ENCODE results near the gene POFUT2.

The POFUT2 gene

GRCh38 chr21:45280178-45280821 is 7.4 kb downstream of the POFUT2 start:
- no peak for ATAC-seq
- TF ChIP-seq CSRNP3 (CRISPR knock-in tag; IDR thresholded peaks at IDR 0.05) (no peak), TCF4 (CRISPR knock-in tag; IDR thresholded peaks at IDR 0.05; ENCODE audit: borderline replicate concordance) (no peak), ZNF70 (CRISPR knock-in tag; IDR thresholded peaks at IDR 0.05) (no peak), OSR1 (CRISPR knock-in tag; IDR thresholded peaks at IDR 0.05) (no peak), CSDC2 (CRISPR knock-in tag; IDR thresholded peaks at IDR 0.05) (no peak)

DNA sequence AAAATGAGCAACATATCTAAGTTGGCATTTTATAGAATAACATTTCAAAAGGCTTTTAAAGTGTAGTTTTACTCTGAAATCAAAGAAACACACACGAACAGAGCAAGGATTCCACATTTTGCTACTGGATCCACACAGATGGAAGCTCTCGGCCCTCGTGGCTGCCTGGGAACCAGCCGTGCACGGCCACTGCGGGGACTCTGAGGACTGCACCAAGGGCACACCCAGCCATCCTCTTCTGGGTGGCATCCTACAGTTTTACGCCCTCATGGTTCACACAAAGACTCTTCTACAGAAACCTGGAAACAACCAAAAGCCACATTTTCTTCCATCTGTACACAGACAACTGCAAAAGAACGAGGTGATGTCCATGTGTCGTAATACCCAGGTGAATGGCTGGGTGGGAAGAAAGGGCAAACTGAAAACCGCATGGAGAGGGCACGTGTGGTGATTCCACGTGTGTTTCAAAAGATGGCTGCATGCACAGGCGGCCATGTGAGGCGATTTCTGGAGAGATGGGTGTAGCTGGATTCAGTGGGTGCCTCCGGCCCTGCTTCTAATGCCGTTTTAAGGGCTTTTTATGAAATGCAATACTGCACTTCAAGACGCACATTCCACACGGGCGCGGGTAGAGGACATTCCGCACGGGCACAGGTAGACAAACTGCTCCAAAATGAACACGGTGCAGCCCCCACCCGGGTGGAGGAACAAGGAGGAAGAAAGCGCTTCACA is 8.1 kb downstream of the POFUT2 start:
- no peak for ATAC-seq
- no peak for TF ChIP-seq RARB (CRISPR knock-in tag; IDR thresholded peaks at IDR 0.05)
- no peak for TF ChIP-seq TCF4 (CRISPR knock-in tag; IDR thresholded peaks at IDR 0.05; ENCODE audit: borderline replicate concordance)
- TF ChIP-seq PATZ1 (CRISPR knock-in tag; IDR thresholded peaks at IDR 0.05; ENCODE audit: borderline replicate concordance): no peak
- TF ChIP-seq ZFP3 (CRISPR knock-in tag; IDR thresholded peaks at IDR 0.05): no peak
- no peak for TF ChIP-seq CSRNP3 (CRISPR knock-in tag; IDR thresholded peaks at IDR 0.05)
- no peak for TF ChIP-seq PPARA (CRISPR knock-in tag; IDR thresholded peaks at IDR 0.05; ENCODE audit: borderline replicate concordance)
- TF ChIP-seq ARNTL (CRISPR knock-in tag; IDR thresholded peaks at IDR 0.05; ENCODE audit: borderline replicate concordance, low read depth): no peak
- TF ChIP-seq POU6F1 (CRISPR knock-in tag; IDR thresholded peaks at IDR 0.05; ENCODE audit: borderline replicate concordance, low read depth): no peak
- no peak for TF ChIP-seq ZNF565 (CRISPR knock-in tag; conservative IDR thresholded peaks at IDR 0.05; ENCODE audit: low read depth)
- TF ChIP-seq ZNF8 (CRISPR knock-in tag; IDR thresholded peaks at IDR 0.05): no peak
- no peak for TF ChIP-seq OSR1 (CRISPR knock-in tag; IDR thresholded peaks at IDR 0.05)
- no peak for TF ChIP-seq ISL1 (CRISPR knock-in tag; IDR thresholded peaks at IDR 0.05)

GRCh38 chr21:45278156-45278911 is 9.4 kb downstream of the POFUT2 start:
- ATAC-seq: no peak
- TF ChIP-seq ARNTL (CRISPR knock-in tag; IDR thresholded peaks at IDR 0.05; ENCODE audit: borderline replicate concordance, low read depth): no peak
- TF ChIP-seq PPARA (CRISPR knock-in tag; IDR thresholded peaks at IDR 0.05; ENCODE audit: borderline replicate concordance): no peak
- no peak for TF ChIP-seq CREB5 (CRISPR knock-in tag; IDR thresholded peaks at IDR 0.05; ENCODE audit: low read depth)
- no peak for TF ChIP-seq TSHZ2 (CRISPR knock-in tag; IDR thresholded peaks at IDR 0.05)
- no peak for TF ChIP-seq PATZ1 (CRISPR knock-in tag; IDR thresholded peaks at IDR 0.05; ENCODE audit: borderline replicate concordance)
- TF ChIP-seq ZFP3 (CRISPR knock-in tag; IDR thresholded peaks at IDR 0.05): no peak
- TF ChIP-seq ZNF565 (CRISPR knock-in tag; conservative IDR thresholded peaks at IDR 0.05; ENCODE audit: low read depth): no peak
- no peak for TF ChIP-seq OSR1 (CRISPR knock-in tag; IDR thresholded peaks at IDR 0.05)
- TF ChIP-seq SNAI2 (CRISPR knock-in tag; IDR thresholded peaks at IDR 0.05): no peak
- no peak for TF ChIP-seq ISL1 (CRISPR knock-in tag; IDR thresholded peaks at IDR 0.05)
- TF ChIP-seq BACH2 (CRISPR knock-in tag; IDR thresholded peaks at IDR 0.05; ENCODE audit: borderline replicate concordance): no peak
- no peak for TF ChIP-seq CSRNP3 (CRISPR knock-in tag; IDR thresholded peaks at IDR 0.05)
- no peak for TF ChIP-seq GLIS3 (CRISPR knock-in tag; IDR thresholded peaks at IDR 0.05)
